NOMO-1 treated with dmso at 0.1 percent for 144 hours (cell line): Measurements from ENCODE around the gene HCN1.
"Not testable (repeated sequence)": the region's sequence is repeated elsewhere in the genome, so short reads cannot be mapped to it uniquely, and the experiment has no call there.

Experiments used
- DNase-seq: peaks from one replicate; lab custom pipeline; 2025; ENCODE audit not compliant: unreplicated experiment; lab: John Stamatoyannopoulos, UW

Gene HCN1

DNA sequence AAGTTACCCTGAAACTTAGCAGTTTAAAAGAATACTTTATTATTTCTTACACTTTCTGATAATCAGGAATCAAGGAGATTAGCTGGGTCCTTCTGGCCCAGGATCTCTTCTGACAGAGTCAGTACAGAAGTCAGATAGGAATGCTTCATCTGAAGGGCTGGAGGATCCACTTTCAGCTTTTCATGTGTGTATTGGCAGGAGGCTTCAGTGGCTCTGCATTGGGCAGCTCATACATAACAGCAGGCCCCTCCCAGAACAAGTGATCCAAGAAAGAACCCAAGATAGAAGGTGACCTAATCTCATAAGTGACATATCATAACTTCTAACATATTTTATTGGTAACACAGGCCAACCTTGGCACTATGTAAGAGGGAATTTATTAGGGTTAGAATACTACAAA, 258.4 kb downstream of the HCN1 start:
- DNase-seq: no peak

DNA sequence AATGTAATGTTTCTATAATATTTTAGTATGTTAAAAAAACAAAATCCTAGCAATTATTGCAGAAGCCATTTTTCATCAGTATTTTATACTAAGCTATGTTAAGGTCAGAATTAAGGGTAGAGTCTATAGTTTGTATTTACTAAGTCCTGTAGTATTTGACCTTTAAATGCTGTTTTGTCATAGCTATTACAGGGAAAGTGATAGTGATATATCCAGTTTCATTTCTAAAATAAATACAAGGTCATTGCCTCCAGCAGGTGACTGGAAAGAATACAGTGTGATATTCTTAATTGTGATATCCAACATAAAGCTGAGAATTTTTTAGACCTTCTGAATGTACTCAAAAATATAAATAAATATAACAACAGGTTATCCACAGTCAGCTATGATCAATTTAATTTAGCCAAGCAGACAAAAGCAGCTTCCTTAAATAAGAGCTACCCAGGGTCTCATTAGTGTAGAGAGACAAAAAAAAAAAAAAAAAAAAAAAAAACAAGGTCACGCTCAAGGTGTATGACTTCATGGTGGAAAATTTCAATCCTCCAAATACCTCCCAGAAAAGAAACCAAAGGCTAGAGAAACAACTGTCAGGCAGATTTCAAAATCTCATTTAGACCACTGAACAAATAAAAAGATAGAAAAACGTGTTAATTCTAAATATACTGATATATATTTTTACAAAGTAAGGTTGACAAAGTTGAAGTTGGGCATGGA, 278.7 kb downstream of the HCN1 start:
- DNase-seq: no peak

DNA sequence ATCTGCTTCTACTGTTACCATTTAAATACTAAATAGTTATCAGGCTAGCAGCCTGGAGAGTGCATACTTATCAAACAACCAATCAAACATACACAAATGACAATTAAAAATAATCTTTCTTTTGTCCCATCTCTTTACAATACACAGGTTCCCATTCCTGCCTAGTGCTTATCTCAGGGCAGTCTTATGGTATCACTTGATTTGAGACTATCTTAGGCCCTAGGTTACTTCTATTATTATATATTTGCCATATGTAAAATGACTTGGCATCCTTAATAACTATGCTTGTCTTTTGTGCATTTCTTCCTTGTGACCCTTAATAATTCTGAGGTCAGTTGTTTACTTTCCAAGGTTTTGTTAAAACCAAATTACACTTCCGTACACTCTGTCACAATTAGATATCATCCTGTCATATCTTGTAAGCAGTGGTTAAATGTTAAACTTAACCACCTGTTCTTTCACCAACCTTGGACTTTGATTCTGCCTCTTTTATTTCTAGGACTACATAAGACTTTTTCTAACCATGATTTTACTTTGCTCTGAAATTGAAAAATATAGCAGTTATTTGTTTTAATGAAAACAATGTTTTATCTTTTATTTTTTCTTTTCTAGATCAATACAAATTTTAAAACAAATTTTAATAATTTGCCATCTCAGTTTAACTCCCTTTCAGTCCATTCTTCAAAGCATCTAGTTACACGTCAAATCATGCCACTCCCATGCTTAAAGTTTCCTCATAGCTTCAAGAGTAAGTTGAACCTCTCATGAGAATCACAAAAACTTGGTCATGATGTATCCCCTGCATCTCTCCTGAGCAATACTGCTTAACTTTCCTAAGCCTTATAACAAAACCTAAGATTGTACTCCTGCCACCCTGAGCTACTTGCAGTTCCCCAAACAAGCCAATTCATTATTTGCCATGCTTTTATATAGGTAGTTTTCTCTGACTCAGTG, 281.3 kb downstream of the HCN1 start:
- no peak for DNase-seq

DNA sequence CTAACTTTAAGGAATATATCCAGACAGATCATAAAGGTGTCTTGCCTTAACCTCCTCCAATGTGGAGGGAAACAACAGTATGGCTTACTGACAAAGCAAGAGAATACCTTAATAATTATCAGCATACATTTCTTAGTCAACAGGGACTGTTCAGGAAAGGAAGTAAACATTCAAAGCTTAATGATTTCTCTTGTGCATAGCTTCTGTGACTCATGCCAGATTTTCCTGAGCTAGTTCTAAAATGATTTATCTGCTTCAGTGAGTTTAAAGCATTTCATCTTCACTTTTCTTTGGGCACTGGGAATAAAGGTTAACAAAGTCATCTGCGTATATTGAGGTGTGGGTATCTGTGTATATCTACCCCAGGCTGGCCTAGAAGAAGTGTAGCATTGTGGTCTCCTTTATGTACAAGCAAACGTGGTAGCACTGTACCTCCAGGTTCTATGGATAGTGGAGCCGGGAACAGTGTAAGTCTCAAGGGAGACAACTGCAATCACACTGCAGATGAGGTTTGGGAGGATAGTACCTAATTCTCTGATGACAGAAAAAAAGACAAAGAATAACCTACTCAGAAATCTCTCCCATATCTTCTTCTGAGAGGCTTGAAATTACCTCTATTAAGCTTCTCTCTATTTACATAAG, 284.1 kb downstream of the HCN1 start:
- DNase-seq: no peak

DNA sequence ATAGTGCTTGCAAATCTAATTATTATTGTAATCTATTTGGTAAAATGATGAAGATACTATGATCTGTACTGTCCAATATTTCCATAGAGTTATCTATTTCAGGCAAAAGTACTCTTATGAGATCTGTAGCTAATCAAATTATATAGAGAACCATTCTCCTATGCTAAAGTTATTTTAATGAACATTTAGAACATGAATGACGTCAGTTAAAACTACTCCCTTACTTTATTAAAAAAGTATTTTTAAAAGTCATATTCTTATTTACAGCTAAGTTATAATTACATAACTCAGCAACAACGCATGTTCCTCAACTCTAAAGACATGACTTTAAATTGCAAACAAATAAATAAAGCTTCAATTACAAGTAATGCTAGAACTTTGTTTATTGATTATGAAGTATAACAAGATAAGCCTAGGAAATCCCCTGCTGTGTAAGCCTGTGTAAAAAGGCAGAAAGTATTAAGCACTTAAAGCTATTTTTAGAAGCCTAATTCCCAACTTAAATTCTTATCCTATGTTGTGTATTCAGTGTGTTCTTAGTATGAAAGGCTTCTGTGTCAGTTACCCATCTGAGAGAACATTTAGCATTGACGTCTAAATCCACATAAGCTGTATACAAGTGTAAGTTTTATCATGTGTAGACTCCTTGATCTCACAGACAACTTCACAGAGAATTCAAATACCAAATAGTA, 285.7 kb downstream of the HCN1 start:
- no peak for DNase-seq

DNA sequence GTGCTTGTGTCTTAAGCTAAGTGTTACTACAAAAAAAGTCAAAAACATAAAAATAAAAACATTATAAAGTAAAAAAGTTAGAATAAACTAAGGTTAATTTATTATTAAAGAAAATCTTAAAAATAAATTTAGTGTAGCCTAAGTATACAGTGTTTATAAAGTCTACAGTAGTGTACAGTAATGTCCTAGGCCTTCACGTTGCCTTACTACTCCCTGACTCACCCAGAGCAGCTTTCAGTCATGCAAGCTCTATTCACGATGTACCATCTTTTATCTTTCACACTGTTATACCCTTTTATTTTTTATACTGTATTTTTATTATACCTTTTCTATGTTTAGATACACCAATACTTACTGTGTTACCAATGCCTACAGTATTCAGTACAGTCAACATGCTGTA, 288.1 kb downstream of the HCN1 start:
- DNase-seq: no peak

DNA sequence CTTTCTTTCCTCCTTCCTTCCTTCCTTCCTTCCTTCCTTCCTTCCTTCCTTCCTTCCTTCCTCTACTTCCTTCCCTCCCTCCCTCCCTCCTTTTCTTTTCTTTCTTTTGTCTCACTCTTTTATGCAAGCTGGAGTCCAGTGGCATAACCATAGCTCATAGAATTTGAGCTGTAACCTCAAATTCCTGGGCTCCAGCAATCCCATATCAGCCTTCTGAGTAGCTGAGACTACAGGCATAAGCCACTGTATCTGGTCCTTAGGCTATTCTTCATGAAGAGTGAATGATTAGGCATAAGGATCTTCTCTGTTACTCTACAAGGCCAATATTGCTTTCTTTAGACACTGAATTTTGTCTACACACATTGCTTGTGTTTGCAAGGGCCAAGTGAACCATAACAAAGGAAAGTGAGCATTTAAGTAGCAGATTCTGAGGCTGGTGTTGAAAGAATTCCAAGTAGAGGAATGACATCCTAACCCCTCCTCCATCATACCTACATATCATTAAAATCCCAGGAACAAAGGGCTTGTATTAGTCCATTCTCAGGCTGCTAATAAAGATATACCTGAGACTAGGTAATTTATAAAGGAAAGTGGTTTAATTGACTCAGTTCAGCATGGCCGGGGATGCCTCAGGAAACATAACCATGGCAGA, 293.2 kb downstream of the HCN1 start:
- DNase-seq: no peak

DNA sequence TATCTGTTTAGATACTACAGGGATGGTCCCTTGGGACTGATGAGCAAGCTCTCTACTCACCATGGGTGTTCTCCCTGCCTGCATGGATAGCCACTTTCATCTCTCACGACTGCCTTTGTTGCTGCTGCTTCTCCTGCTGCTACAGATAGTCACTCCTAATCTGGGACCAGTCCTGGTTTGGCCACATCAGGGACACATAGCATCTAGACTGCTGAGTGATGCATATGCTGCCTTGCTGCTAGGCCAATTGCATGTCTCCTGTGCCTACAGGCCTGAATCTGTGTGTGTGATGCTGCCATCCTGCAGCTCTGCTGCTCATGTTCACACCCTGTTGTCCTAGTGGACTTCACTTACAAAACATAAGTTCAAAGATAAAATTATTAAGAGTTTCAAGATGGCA, 297.1 kb downstream of the HCN1 start:
- no peak for DNase-seq

DNA sequence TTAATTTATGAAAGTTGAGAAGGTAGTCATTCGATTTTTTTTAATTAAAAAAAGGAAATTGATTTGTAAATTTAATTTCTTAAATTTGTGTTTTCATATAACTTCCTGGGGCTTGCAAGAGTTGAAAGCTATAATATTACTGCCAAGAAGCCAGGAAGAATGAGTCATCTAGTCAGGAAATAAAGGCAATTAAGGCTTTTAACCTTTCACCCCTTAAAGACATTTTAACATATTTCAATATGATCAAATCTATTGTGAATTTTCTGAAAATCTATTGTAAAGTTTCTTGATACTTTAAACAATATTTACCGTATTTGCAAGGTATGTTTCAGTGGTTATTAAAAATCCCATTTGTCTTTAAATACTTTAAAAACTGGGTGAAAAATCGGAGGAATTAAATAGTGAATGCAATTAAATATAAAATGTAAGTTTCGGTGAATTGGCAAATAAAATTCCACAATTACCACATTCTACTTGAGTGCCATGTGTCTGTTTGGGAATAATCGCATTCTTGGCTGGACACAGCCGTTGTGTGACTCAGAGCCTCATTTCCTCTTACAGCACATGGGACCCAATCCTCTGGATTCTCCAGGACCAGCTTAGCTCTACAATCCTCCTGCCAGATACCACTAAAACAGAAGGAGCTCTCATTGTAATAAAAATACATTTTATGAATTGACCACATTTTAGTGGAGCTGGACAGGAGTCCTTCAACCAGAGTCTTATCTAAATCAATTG, 310.7 kb downstream of the HCN1 start:
- no peak for DNase-seq

DNA sequence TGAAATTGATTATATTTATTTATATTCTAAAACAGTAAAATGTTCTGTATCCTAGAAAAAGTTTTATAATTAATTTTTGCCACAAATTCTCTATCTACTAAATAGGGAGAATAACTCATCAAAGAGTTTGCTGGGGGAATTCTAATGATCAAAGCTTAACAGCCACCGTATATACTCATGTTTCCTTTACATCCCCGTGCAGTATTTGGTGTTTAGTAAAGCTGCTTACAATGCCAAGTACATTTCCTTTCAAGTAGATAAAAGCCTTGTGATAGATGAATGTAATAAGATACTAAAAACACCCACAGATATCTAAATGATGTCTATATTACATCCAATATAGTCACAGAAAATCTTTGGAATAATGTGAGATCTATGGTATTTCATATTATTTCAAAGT, 312.2 kb downstream of the HCN1 start:
- DNase-seq: no peak

DNA sequence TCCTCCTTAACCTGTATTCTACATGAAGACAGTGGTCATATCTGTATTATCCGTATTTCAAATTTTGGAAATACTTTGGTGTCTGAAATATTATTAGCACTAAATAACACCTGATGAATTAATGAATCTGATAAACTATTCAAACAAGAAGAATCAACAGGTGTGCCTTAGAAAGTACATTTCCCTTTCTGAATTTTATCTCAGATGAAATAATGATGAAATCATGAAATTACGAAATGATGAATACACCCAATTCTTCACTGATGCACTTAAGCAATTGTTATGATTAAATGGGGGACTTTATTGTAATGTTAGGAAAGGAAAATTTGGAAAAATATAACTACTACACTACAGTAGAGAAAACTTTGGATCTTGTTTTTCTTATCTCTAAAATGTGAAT, 313.6 kb downstream of the HCN1 start:
- DNase-seq: no peak

DNA sequence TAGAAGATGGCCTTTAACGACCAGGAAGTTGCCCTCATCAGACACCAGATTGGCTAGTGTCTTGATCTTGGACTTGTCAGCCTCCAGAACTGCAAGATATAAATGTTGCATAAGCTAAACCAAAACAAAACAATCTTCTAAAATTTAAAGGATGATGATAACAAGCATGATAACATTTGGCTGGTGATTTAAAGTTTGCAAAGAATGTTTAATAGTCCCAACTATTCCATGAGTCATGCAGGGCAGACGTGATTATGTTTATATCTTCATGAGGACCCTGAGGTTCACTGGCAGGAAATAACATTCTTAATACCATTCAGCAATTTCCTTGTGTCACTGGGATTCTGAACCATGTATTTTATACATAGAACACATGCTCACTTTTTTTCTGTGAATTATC, 319.8 kb downstream of the HCN1 start:
- no peak for DNase-seq

DNA sequence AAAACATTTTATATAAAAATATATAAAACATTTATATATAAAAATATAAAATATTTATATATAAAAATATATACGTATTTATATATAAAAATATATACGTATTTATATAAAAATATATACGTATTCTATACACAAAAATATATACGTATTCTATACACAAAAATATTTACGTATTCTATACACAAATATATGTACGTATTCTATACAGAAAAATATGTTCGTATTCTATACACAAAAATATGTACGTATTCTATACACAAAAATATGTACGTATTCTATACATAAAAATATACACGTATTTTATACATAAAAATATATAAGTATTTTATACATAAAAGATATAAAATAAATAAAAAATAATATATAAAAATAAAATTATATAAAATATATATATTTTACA, 323.6 kb downstream of the HCN1 start:
- no peak for DNase-seq

DNA sequence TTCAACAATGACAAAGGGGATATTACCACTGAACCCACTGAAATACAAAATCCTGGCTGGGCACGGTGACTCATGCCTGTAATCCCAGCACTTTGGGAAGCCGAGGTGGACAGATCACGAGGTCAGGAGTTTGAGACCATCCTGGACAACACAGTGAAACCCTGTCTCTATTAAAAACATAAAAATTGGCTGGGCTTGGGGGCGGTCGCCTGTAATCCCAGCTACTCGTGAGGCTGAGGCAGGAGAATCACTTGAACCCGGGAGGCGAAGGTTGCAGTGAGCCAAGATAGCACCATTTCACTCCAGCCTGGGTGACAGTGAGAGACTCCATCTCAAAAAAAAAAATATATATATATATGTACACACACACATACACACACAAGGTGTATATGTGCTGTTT, 324.8 kb downstream of the HCN1 start:
- not testable (repeated sequence) for DNase-seq

DNA sequence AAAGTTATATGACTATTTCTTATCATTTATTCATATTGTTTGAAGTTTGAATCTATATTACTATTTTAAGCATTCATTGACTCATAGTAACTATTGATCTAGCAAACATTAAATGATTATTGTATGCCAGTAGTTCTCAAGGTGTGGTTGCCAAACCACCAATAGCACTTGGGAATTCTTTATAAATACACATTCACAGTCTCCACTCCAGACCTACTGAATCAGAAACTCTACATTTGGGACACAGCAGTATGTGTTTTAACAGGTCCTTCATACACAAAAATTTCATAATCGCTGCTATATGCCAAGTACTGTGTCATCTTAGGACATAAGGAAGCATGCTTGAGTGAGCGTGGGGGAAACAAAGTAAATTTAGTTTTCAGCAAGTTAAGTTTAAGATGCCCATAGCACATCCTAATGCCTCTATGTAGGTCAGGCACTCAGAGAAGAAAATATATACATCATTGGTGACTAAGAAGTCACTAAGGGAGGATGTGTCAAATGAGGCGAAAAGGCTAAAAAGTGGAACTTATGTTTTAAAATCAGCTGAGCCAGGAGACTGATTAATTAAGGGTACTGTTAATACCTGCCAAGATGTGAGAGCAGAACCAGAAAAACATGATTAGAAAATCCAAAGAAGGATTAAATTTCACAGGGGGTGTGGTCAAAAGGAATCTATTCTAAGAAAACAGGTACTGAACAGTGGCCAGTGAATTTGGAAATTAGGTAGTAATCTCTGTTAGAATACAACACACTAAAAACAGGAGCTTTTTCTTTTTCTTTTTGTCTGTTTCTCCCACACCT, 340.8 kb downstream of the HCN1 start:
- DNase-seq: no peak

DNA sequence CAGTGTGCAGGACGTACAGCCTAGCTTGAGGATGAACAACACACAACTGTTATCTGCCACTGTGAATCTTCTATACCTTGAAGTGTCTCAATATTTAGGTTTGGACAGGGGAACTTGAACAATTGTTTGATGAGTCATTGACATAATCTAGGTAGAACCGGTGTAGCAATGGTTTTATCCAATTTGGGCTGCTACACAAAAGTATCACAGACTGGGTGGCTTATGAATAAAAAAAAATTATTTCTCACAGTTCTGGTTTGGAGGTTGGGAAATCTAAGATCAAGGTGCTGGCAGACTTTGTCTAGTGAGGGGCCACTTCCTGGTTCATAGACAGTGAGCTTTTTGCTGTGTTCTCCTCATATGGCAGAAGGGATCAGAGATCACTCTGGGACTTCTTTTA, 359.7 kb downstream of the HCN1 start:
- no peak for DNase-seq

DNA sequence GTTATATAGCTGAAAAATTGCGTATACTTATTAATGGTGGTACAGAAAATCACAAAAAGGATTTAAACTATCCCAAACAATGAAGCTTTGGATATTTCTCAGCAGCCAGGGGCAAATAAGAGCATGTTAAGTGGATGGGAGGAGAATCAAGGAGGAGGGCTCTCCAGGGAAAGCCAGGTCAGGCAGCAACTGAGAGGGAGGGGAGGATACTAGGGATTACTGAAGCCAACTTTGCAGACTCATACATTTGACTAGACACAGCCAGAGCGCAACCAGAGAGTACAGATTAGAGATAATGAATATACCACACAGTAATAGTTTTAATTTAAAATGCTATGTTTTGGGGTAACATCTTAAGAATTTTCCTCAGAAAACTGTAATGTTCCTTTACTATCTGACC, 360.2 kb downstream of the HCN1 start:
- no peak for DNase-seq

DNA sequence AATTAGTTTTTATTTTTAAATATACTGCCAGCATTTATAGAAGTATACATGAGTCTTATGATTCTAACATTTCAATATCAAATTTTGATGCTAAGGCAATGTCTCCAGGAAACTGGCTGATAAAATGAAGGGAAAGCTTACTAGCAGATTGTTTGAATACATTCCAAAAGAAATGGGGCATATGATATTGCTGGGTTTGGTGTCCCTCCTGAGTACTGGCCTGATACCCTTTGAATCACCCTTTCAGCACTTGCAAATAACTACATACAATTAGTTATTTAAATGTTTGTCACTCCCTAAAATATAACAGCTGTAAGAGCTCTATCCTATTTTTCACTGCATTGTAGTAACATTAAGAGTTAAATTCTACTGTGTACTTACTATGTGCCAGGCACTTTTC, 360.8 kb downstream of the HCN1 start:
- DNase-seq: no peak

DNA sequence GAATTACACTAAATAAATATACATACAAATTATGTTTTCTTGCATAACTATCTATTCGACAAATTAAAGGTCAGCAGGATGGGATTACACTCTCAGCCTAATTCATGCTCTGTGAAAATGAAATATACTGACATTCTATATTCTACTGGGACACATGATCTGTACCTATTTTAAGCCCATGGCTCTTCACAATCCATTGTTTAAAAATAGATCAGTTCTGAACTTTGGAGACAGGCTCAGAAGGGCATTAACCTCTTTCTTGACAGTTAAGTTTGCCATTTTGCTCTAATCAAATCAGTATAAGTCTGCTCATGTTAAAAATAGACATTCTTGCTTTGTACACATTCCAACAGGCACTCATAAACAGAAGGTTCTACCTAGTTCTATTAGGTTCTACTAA, 361.2 kb downstream of the HCN1 start:
- no peak for DNase-seq
